Testis (tissue), 3 donors: ENCODE results near the gene F11. TPM values are rescaled to one million over a fixed set of nuclear protein-coding genes. Genes with fewer than 3 reads are reported as not detected.

ENCODE experiments used
- DNase-seq: peaks from one replicate; pipeline ENCODE4 v3.0.0-alpha.2; 2019
- H3K27ac ChIP-seq, 2 donors: fragments of 200-600 bp; sonication (generic); one replicate each; pipeline ENCODE4 v1.5.1; 2019
- H3K27me3 ChIP-seq: fragments of 200-600 bp; sonication (generic); one replicate; pipeline ENCODE4 v1.5.1; 2019
- H3K36me3 ChIP-seq: fragments of 200-600 bp; sonication (generic); one replicate; pipeline ENCODE4 v1.5.1; 2017; ENCODE audit warnings: low read depth; ENCODE audit errors: missing control alignments
- H3K4me1 ChIP-seq: fragments of 200-600 bp; sonication (generic); one replicate; pipeline ENCODE4 v1.5.1; 2019
- H3K4me3 ChIP-seq, 2 donors: fragments of 200-600 bp; sonication (generic); one replicate each; pipeline ENCODE4 v1.5.1; 2017 to 2019
- H3K9me3 ChIP-seq: fragments of 200-600 bp; sonication (generic); one replicate; pipeline ENCODE4 v1.5.1; 2017
- CTCF ChIP-seq, 3 experiments: fragments of 450-650 bp in 2 of 3; fragments of 200-600 bp in 1 of 3; sonication (generic) in 1 of 3; IDR thresholded peaks; one replicate each; pipeline ENCODE4 v1.5.1; 2016 to 2019; ENCODE audit warnings: antibody characterized with exemption in 3 of 3, mild to moderate bottlenecking in 2 of 3, moderate library complexity in 1 of 3
- POLR2A ChIP-seq: fragments of 450-650 bp; IDR thresholded peaks from one replicate; pipeline ENCODE4 v1.6.1; 2017; ENCODE audit warnings: antibody characterized with exemption, mild to moderate bottlenecking, moderate library complexity
- WGBS, 2 donors: methylation state at CpG; one replicate each; pipeline ENCODE4 v1.1.5; 2018; 5-methylcytosine and 5-hydroxymethylcytosine counted together
- intact Hi-C: fragments of 100-400 bp; cut with DNase I; formaldehyde crosslinking; loops from one replicate; pipeline ENCODE4 v1.15.1; 2023; ENCODE audit warnings: low total_unique reads
- polyA plus RNA-seq: library from polyadenylated mRNA; stranded (reverse); fragments of 350-450 nt; fragmentation: Illumina TruSeq; extraction: RNeasy Lipid Tissue Mini Kit (QIAGEN cat#74804); gene quantifications from one replicate; pipeline ENCODE4 v1.2.3, GENCODE V29; 2014; ENCODE audit warnings: low read depth, low replicate concordance; ENCODE audit not compliant: insufficient read depth
- total RNA-seq, 2 donors: library from RNA; depleted of rRNA; stranded (reverse); fragments of >200 nt; gene quantifications; one replicate each; pipeline ENCODE4 v1.2.3, GENCODE V29; 2016

The F11 gene
- total and polyA plus RNA-seq, 3 donors from 2014 or later = 0.19 TPM; not detected in 2

- intact Hi-C loops = no loop called here
- Histone ChIP-seq H3K27me3 (peaks cover 5% of the 10 kb centered on the region), H3K36me3 (no peaks in the 10 kb centered on the region), H3K27ac (no peak overlapping the region), H3K9me3 (no peaks in the 10 kb centered on the region), H3K4me3 (no peak overlapping the region), H3K4me1 (no peaks in the 10 kb centered on the region)
- peak; percentile 37 to 69 (median 40) for TF ChIP-seq CTCF (IDR thresholded peaks at IDR 0.05)
- TF ChIP-seq POLR2A = no peak
- WGBS, 2 donors = 31 to 43% methylated on average over 21 of the region's 21 CpGs
- no peak for DNase-seq
Measured at GRCh38 chr4:186297013-186297645, 31.1 kb downstream of the F11 start.

GRCh38 chr4:186298031-186298647 lies 32.1 kb downstream of the F11 start:
- TF ChIP-seq POLR2A (no peak), CTCF (IDR thresholded peaks at IDR 0.05) (no peak)
- Histone ChIP-seq H3K27ac (no peak overlapping the region), H3K9me3 (no peaks in the 10 kb centered on the region), H3K27me3 (peaks cover 5% of the 10 kb centered on the region), H3K4me1 (no peaks in the 10 kb centered on the region), H3K36me3 (no peaks in the 10 kb centered on the region), H3K4me3 (no peak overlapping the region)
- intact Hi-C loops = no loop called here
- DNase-seq = no peak
- WGBS, 2 donors = 28 to 35% methylated on average over 15 to 39 of the region's 39 CpGs

- no peak for DNase-seq
- TF ChIP-seq CTCF (IDR thresholded peaks at IDR 0.05) (no peak), POLR2A (no peak)
- no peaks in the 10 kb centered on the region for H3K9me3 ChIP-seq
- peaks cover 5% of the 10 kb centered on the region for H3K27me3 ChIP-seq
- H3K36me3 ChIP-seq = no peaks in the 10 kb centered on the region
- no peak overlapping the region for H3K4me3 ChIP-seq
- WGBS, 2 donors = 80 to 81% methylated on average over 5 of the region's 5 CpGs
- H3K27ac ChIP-seq = no peak overlapping the region
- no peaks in the 10 kb centered on the region for H3K4me1 ChIP-seq
- intact Hi-C loops = no loop called here
Measured at GRCh38 chr4:186299291-186299690, 33.3 kb downstream of the F11 start.

- peaks cover 5% of the 10 kb centered on the region for H3K27me3 ChIP-seq
- H3K4me3 ChIP-seq = no peak overlapping the region
- 89 to 90% methylated on average over 6 of the region's 6 CpGs for WGBS, 2 donors
- H3K27ac ChIP-seq = no peak overlapping the region
- DNase-seq = no peak
- TF ChIP-seq CTCF (IDR thresholded peaks at IDR 0.05) = no peak
- no peak for TF ChIP-seq POLR2A
- H3K36me3 ChIP-seq = no peaks in the 10 kb centered on the region
- intact Hi-C loops = no loop called here
- H3K9me3 ChIP-seq = no peaks in the 10 kb centered on the region
- H3K4me1 ChIP-seq = no peaks in the 10 kb centered on the region
Measured at GRCh38 chr4:186300659-186301390, 34.8 kb downstream of the F11 start.
